ENCODE results near the gene ABCA1. TPM values are rescaled to one million over a fixed set of nuclear protein-coding genes. Genes with fewer than 3 reads are reported as not detected.

ABCA1 gene
- total RNA-seq, 3 donors from 2014 or later, result 26.6 to 111 (median 36.8) TPM

- ATAC-seq, result no peak
- Histone ChIP-seq H3K4me1 (ENCODE audit: low read depth) (peaks cover 3% of the 10 kb centered on the region), H3K4me3 (no peak overlapping the region), H3K9me3 (no peaks in the 10 kb centered on the region), H3K36me3 (ENCODE audit: low read depth) (no peaks in the 10 kb centered on the region)
- intact Hi-C loops (cut with DNase I, micrococcal nuclease), result no loop called here
- no peak for TF ChIP-seq CTCF (IDR thresholded peaks at IDR 0.05)
- DNase-seq, result no peak
Measured at GRCh38 chr9:104885818-104886709, 41.9 kb downstream of the ABCA1 start.

GRCh38 chr9:104883169-104883568, 44.8 kb downstream of the ABCA1 start:
- no peaks in the 10 kb centered on the region for H3K9me3 ChIP-seq
- peaks cover 3% of the 10 kb centered on the region for H3K4me1 ChIP-seq (ENCODE audit: low read depth)
- intact Hi-C loops (cut with DNase I, micrococcal nuclease), result no loop called here
- H3K4me3 ChIP-seq, result no peak overlapping the region
- ATAC-seq (no peak), DNase-seq (no peak)
- H3K36me3 ChIP-seq (ENCODE audit: low read depth), result no peaks in the 10 kb centered on the region
- no peak for TF ChIP-seq CTCF (IDR thresholded peaks at IDR 0.05)

GRCh38 chr9:104882566-104882965, 45.4 kb downstream of the ABCA1 start:
- no peaks in the 10 kb centered on the region for H3K36me3 ChIP-seq (ENCODE audit: low read depth)
- no peak overlapping the region for H3K4me3 ChIP-seq
- H3K9me3 ChIP-seq, result no peaks in the 10 kb centered on the region
- peaks cover 3% of the 10 kb centered on the region for H3K4me1 ChIP-seq (ENCODE audit: low read depth)
- intact Hi-C loops (cut with DNase I, micrococcal nuclease), result no loop called here
- no peak for TF ChIP-seq CTCF (IDR thresholded peaks at IDR 0.05)
- ATAC-seq (no peak), DNase-seq (no peak)

GRCh38 chr9:104882086-104882485, 45.9 kb downstream of the ABCA1 start:
- Histone ChIP-seq H3K4me3 (no peak overlapping the region), H3K9me3 (no peaks in the 10 kb centered on the region), H3K4me1 (ENCODE audit: low read depth) (peaks cover 3% of the 10 kb centered on the region), H3K36me3 (ENCODE audit: low read depth) (no peaks in the 10 kb centered on the region)
- DNase-seq (no peak), ATAC-seq (no peak)
- no peak for TF ChIP-seq CTCF (IDR thresholded peaks at IDR 0.05)
- intact Hi-C loops (cut with DNase I, micrococcal nuclease), result no loop called here

GRCh38 chr9:104879555-104880309, 48.2 kb downstream of the ABCA1 start:
- no peak for DNase-seq
- no peak for TF ChIP-seq CTCF (IDR thresholded peaks at IDR 0.05)
- intact Hi-C loops (cut with DNase I, micrococcal nuclease), result no loop called here

More at GRCh38 chr9:104879555-104880309, 48.2 kb downstream of the ABCA1 start:
- Histone ChIP-seq H3K4me1 (ENCODE audit: low read depth) (peaks cover 3% of the 10 kb centered on the region), H3K9me3 (no peaks in the 10 kb centered on the region), H3K36me3 (ENCODE audit: low read depth) (no peaks in the 10 kb centered on the region), H3K4me3 (no peak overlapping the region)
- ATAC-seq, result no peak
